Measurements from ENCODE around the gene ARL5A. TPM values are rescaled to one million over a fixed set of nuclear protein-coding genes. Genes with fewer than 3 reads are reported as not detected.
A peak's percentile ranks its signal among the peaks of the same experiment; 100 is the strongest.

The ARL5A gene
- polyA plus RNA-seq, 2 of the 4 experiments (the other 2 are of a cell fraction), result 28.4 to 29.5 TPM

DNA sequence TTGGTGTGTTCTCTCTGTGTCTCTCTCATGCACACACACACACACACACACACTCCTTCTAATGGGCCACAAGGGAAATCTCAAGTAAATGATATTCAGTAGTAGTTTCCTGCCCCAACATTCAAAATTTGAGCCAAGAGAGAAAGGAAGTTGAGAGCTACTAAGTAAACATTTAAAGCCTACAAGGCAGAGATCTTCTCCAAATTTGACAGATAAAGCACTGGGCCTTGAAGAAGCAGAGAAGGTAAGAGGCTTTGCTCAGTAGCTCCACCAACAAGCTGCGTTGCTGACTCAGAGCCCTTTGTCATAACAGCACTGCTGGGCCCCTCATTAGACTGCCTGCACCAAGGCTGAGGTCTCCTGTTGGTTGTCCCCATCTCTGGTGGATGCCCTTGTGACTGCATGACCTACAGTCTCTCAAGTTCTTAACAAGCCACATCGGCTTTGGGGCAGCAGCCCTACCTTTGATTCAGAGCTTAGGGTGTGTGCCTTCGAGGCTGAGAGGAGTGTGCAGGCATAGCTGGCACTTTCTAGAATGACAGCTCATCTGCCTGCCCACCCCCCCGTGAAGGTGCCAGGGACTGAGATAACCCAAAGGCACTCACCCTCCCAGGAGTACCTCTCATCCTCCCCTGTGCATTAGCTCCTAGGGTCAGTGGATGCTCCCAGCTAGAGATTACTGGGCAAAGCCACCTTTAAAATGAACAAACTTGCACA, 61.6 kb downstream of the ARL5A start:
- WGBS (ENCODE audit: missing lambda C conversion rate), result 72% methylated on average over 4 of the region's 4 CpGs
- DNase-seq (ENCODE audit: low read depth in 1 of 2, low spot score in 1 of 2) (no peak), FAIRE-seq (no peak), ATAC-seq (no peak)
- H3K4me1 ChIP-seq, result peaks cover 7% of the 10 kb centered on the region; the same call in 2 of the 3 replicates
- H3K4me2 ChIP-seq, result no peak overlapping the region
- ChIA-PET POLR2A (no interaction called here), CTCF (interaction anchor here (0.9 to 1.2 kb wide), 2 partner anchors 9 to 11 kb away, joined by 3 to 4 read pairs; no protein-coding TSS in a partner anchor)
- no peak overlapping the region for H3K4me3 ChIP-seq
- H3K27ac ChIP-seq, result 0 out of 6 replicates have a peak overlapping the region, but pooled peaks of 1 of the 2 experiments have one; percentile 10
- TF ChIP-seq FOSB (CRISPR knock-in tag; IDR thresholded peaks at IDR 0.05), result no peak
- TF ChIP-seq, protein P1, sequence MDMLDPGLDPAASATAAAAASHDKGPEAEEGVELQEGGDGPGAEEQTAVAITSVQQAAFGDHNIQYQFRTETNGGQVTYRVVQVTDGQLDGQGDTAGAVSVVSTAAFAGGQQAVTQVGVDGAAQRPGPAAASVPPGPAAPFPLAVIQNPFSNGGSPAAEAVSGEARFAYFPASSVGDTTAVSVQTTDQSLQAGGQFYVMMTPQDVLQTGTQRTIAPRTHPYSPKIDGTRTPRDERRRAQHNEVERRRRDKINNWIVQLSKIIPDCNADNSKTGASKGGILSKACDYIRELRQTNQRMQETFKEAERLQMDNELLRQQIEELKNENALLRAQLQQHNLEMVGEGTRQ (IDR thresholded peaks at IDR 0.05), result no peak
- no peak for TF ChIP-seq RFX5 (IDR thresholded peaks at IDR 0.05)
- no peak for TF ChIP-seq POLR2A (IDR thresholded peaks at IDR 0.05; ENCODE audit: low read length)
- no peak for TF ChIP-seq HEYL (CRISPR knock-in tag; IDR thresholded peaks at IDR 0.05)
- no peak for TF ChIP-seq HDAC2 (IDR thresholded peaks at IDR 0.05)
- TF ChIP-seq PHF8 (IDR thresholded peaks at IDR 0.05; ENCODE audit: borderline replicate concordance, low read depth), result no peak
- TF ChIP-seq, protein P2, sequence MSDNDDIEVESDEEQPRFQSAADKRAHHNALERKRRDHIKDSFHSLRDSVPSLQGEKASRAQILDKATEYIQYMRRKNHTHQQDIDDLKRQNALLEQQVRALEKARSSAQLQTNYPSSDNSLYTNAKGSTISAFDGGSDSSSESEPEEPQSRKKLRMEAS (IDR thresholded peaks at IDR 0.05), result no peak
- TF ChIP-seq, protein P3, sequence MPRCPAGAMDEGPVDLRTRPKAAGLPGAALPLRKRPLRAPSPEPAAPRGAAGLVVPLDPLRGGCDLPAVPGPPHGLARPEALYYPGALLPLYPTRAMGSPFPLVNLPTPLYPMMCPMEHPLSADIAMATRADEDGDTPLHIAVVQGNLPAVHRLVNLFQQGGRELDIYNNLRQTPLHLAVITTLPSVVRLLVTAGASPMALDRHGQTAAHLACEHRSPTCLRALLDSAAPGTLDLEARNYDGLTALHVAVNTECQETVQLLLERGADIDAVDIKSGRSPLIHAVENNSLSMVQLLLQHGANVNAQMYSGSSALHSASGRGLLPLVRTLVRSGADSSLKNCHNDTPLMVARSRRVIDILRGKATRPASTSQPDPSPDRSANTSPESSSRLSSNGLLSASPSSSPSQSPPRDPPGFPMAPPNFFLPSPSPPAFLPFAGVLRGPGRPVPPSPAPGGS (IDR thresholded peaks at IDR 0.05), result no peak
- TF ChIP-seq, protein P4, sequence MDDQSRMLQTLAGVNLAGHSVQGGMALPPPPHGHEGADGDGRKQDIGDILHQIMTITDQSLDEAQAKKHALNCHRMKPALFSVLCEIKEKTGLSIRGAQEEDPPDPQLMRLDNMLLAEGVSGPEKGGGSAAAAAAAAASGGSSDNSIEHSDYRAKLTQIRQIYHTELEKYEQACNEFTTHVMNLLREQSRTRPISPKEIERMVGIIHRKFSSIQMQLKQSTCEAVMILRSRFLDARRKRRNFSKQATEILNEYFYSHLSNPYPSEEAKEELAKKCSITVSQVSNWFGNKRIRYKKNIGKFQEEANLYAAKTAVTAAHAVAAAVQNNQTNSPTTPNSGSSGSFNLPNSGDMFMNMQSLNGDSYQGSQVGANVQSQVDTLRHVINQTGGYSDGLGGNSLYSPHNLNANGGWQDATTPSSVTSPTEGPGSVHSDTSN (IDR thresholded peaks at IDR 0.05), result no peak
- TF ChIP-seq, protein P5, sequence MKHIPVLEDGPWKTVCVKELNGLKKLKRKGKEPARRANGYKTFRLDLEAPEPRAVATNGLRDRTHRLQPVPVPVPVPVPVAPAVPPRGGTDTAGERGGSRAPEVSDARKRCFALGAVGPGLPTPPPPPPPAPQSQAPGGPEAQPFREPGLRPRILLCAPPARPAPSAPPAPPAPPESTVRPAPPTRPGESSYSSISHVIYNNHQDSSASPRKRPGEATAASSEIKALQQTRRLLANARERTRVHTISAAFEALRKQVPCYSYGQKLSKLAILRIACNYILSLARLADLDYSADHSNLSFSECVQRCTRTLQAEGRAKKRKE (CRISPR knock-in tag; IDR thresholded peaks at IDR 0.05; ENCODE audit: low read depth), result no peak
- no peak for TF ChIP-seq SREBF2 (IDR thresholded peaks at IDR 0.05)
- TF ChIP-seq, protein P6, sequence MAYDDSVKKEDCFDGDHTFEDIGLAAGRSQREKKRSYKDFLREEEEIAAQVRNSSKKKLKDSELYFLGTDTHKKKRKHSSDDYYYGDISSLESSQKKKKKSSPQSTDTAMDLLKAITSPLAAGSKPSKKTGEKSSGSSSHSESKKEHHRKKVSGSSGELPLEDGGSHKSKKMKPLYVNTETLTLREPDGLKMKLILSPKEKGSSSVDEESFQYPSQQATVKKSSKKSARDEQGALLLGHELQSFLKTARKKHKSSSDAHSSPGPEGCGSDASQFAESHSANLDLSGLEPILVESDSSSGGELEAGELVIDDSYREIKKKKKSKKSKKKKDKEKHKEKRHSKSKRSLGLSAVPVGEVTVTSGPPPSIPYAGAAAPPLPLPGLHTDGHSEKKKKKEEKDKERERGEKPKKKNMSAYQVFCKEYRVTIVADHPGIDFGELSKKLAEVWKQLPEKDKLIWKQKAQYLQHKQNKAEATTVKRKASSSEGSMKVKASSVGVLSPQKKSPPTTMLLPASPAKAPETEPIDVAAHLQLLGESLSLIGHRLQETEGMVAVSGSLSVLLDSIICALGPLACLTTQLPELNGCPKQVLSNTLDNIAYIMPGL (CRISPR knock-in tag; IDR thresholded peaks at IDR 0.05; ENCODE audit: borderline replicate concordance), result no peak
- TF ChIP-seq NR3C1 (IDR thresholded peaks at IDR 0.05), result no peak
- no peak for TF ChIP-seq FOSL2 (IDR thresholded peaks at IDR 0.05)
- TF ChIP-seq FOSL2 (CRISPR knock-in tag; IDR thresholded peaks at IDR 0.05), result no peak
- TF ChIP-seq FOXS1 (CRISPR knock-in tag; IDR thresholded peaks at IDR 0.05), result no peak
- TF ChIP-seq KDM1A (IDR thresholded peaks at IDR 0.05; ENCODE audit: low read depth), result no peak
- TF ChIP-seq RAD21 (conservative IDR thresholded peaks at IDR 0.05 in 1 of 2, IDR thresholded peaks at IDR 0.05 in 1 of 2), result no peak
- no peaks in the 10 kb centered on the region for H3K9me3 ChIP-seq

DNA sequence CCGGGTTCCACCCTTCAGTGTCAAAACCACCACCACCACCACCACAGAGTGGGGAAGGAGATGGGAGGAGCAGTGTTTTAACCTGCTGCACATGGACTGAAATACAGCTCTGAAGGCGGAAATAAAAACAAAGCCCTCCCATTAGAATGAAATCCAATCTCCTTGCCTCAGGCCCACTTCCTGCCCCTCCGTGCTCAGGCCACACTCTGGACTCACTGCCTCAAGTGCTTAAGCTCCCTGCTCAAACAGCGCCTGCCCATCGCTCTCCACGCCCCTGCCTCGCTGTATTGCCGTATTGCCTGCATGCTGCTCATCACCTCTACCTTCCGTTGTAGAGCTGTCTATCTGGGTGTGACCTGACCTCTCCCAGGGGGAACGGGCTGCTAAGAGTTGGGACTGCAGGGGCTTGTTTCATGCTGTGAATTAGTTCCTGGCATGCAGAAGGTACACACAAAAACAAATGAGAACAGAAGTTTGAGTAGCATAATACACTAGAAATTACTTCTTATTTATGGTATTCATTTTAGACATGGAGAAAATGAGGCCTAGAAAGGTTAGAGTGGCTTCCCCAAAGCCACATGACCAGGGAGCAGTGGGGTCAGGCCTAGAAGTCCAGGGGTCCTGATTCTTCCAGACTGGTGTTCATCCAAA, 62.3 kb downstream of the ARL5A start:
- ChIA-PET CTCF (interaction anchor here (0.9 to 1.2 kb wide), 2 partner anchors 9 to 10 kb away, joined by 3 to 4 read pairs; no protein-coding TSS in a partner anchor), POLR2A (no interaction called here)
- Histone ChIP-seq H3K4me2 (no peak overlapping the region), H3K4me3 (no peak overlapping the region), H3K27ac (no peak overlapping the region), H3K9me3 (no peaks in the 10 kb centered on the region), H3K4me1 (peaks cover 7% of the 10 kb centered on the region; the same call in 2 of the 3 replicates)
- no peak for ATAC-seq
- DNase-seq (ENCODE audit: low read depth in 1 of 2, low spot score in 1 of 2), result no peak
- WGBS (ENCODE audit: missing lambda C conversion rate), result 97% methylated on average over 10 of the region's 10 CpGs
- no peak for FAIRE-seq
- no peak for TF ChIP-seq ZSCAN20 (CRISPR knock-in tag; IDR thresholded peaks at IDR 0.05)
- TF ChIP-seq, protein P6 (CRISPR knock-in tag; IDR thresholded peaks at IDR 0.05; ENCODE audit: borderline replicate concordance), result no peak
- no peak for TF ChIP-seq KDM1A (IDR thresholded peaks at IDR 0.05; ENCODE audit: low read depth)
- no peak for TF ChIP-seq HOXB13 (CRISPR knock-in tag; IDR thresholded peaks at IDR 0.05; ENCODE audit: low read depth)
- no peak for TF ChIP-seq CBX8 (IDR thresholded peaks at IDR 0.05)
- no peak for TF ChIP-seq MAFK (IDR thresholded peaks at IDR 0.05; ENCODE audit: partially characterized antibody)
- TF ChIP-seq FOXS1 (CRISPR knock-in tag; IDR thresholded peaks at IDR 0.05), result no peak
- no peak for TF ChIP-seq RNF2 (IDR thresholded peaks at IDR 0.05; ENCODE audit: borderline replicate concordance, low read depth)
- TF ChIP-seq, protein P5 (CRISPR knock-in tag; IDR thresholded peaks at IDR 0.05; ENCODE audit: low read depth), result no peak
- no peak for TF ChIP-seq MYC (IDR thresholded peaks at IDR 0.05; ENCODE audit: borderline replicate concordance, low read length)
- TF ChIP-seq, protein P4 (IDR thresholded peaks at IDR 0.05), result no peak

All from A549 (cell line).